Left cardiac atrium (tissue), 4 donors: ENCODE data around the gene GNA14. TPM values are rescaled to one million over a fixed set of nuclear protein-coding genes. Genes with fewer than 3 reads are reported as not detected.
"Not testable (repeated sequence)": the region's sequence is repeated elsewhere in the genome, so short reads cannot be mapped to it uniquely, and the experiment has no call there.

Source experiments
- ATAC-seq, 2 donors: fragments of 200-7000 bp; cut with Tn5 transposase; one replicate each; pipeline ENCODE4 v1.9.1; 2020; ENCODE audit warnings: mild to moderate bottlenecking in 2 of 2, moderate library complexity in 2 of 2
- DNase-seq: peaks from one replicate; pipeline ENCODE4 v3.0.0-alpha.2; 2020
- intact Hi-C, 2 donors: fragments of 100-400 bp; cut with DNase I; formaldehyde crosslinking; loops; one replicate each; pipeline versions ENCODE4 v1.14.1 to v1.15.1; 2022 to 2023
- total RNA-seq, 2 donors: library from RNA; stranded (reverse); fragmentation: NEBNext Ultra II Directional; extraction: Animal tissue kit (Norgen Biotek cat#: 25700); gene quantifications; one replicate each; pipeline ENCODE4 v1.2.1, GENCODE V29; 2021
- donor health status: DM: no; HTN: yes; CAD: no.
- donor health status: DM: no; HTN: yes; CAD: no; lungs with severe emphysema.
- donor health status: DM: yes; HTN: yes; CAD: no.
- donor health status: Dilated cardiomyopathy.

GNA14 gene
- total RNA-seq, 2 donors from 2014 or later = 4.2 to 5.5 TPM

DNA sequence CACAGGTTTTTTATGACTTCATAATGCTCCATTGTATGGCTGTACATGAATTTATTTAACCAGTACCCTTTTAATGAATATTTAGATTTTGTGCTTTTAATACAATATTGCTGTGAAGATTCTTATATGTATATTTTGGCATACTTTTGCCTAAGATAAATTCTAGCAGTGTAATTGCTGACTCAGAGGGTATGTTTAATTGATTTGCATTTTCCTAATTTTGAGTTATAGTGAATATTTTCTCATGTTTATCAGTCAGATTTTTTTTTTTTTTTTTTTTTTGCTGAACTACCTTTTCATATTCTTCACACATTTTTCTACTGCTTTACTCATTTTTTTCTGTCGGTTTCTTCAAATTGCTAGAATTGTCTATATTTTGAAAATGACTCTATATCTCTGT lies 248.2 kb downstream of the GNA14 start:
- ATAC-seq (no peak), DNase-seq (no peak)
- intact Hi-C loops = no loop called here

GRCh38 chr9:77398581-77398980 lies 249.5 kb downstream of the GNA14 start:
- intact Hi-C loops, ATAC-seq, DNase-seq: not testable (repeated sequence)

DNA sequence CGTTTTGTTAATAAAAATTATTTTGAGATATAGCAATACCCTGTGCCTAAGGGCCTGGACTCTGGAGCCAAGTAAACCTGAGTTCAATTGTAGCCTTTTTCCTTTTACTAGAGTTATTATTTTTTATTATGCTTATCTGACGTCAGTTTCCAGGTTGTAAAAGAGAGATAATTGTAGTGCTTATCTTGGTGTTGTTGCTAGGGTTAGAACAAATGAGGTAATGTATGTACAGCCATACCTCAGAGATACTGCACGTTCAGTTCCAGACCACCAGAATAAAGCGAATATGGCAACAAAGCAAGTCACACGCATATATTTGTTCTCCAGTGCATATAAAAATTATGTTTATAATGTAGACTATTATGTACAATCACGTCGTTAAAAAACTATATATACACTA lies 255.8 kb downstream of the GNA14 start:
- no peak for DNase-seq
- ATAC-seq = no peak
- intact Hi-C loops = no loop called here

DNA sequence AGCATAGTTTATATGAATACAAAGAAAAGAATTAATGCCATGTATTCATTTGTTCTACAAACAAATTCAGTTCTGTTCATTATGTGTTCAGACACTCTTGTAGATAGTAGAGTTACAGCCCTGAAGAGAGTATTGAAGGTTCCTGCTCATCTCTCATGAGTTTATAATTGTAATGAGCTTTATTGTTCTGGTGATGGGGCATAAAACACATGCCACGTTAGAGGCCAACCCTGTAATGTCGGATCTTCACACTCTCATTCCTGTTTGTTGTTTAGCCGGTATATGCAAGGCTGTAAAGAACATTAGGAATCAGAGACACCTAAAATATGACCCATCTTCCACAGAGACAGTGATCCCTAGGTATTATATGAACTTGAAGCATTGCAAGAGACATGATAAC lies 256.3 kb downstream of the GNA14 start:
- DNase-seq (no peak), ATAC-seq (no peak)
- intact Hi-C loops = no loop called here

GRCh38 chr9:77386187-77386586 lies 261.9 kb downstream of the GNA14 start:
- ATAC-seq = no peak
- DNase-seq = no peak
- intact Hi-C loops = no loop called here

DNA sequence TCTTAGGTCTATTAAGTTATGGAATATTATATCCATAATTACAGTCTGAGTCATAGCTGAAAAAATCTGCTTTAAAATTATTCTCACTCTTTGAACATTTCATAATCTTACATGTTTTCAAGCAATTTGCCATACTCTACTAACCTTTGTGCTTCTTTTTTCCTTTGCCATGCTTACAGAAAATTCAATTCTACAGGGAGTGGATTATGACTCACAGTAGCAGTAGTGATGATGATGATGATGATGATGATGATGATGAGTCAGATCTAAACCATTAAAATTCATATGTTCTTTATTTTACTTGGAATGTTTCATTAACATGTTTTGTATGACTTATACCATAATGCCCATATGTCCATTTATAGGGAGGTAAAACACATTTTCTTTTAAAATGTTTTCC lies 263.7 kb downstream of the GNA14 start:
- ATAC-seq (no peak), DNase-seq (no peak)
- intact Hi-C loops = no loop called here

- intact Hi-C loops = no loop called here
Measured at GRCh38 chr9:77375956-77376532, 272.1 kb downstream of the GNA14 start.

DNA sequence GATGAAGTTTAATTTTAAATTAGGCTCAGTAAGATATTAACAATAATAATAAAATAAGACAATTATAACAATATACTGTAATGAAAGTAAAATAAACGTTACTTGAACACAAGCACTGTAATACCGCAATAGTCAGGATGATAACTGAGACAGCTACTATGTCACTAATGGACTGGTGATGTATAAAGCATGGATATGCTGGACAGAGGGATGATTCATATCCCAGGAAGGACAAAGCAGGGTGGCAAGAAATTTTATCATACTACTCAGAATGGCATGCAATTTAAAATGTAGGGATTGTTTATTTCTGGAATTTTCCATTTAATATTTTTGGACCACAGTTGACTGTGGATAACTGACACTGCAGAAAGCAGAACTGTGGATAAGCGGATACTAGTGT lies 273.9 kb downstream of the GNA14 start:
- intact Hi-C loops = no loop called here

More at GRCh38 chr9:77375956-77376532, 272.1 kb downstream of the GNA14 start:
- no peak for DNase-seq
- no peak for ATAC-seq

More for the DNA sequence above, 273.9 kb downstream of the GNA14 start:
- DNase-seq (no peak), ATAC-seq (no peak)
